ENCODE results near the gene PIK3R6. TPM values are rescaled to one million over a fixed set of nuclear protein-coding genes. Genes with fewer than 3 reads are reported as not detected.

The PIK3R6 gene
- total and polyA plus RNA-seq, 2 of the 13 experiments (the other 11 are each of a cell fraction or from before 2014, with no cell fraction given), result not detected

DNA sequence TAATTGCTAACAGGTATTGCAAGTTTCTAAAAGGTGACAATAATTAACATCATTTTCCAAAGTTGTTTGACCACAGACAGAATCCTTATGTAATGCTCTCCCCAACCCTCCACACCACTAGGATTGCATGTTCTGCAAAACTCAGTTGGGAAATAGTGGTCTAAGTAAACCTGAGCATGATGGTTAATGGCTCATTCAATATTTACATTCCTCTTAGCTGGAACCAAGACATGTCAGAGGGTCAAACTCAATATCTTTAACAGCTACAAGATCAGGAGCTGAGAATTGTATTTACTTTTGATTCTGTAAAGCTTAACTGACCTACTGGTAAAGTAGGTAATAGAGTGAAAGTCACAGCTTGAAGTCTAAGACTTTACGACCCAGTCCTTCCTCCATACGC lies 78.5 kb downstream of the PIK3R6 start (continued):
- TF ChIP-seq NR2F6 (IDR thresholded peaks at IDR 0.05), result peak; percentile 94
- peak; percentile 80 for TF ChIP-seq NR2F6 (CRISPR knock-in tag; IDR thresholded peaks at IDR 0.05)
- peak; percentile 81 for TF ChIP-seq RARA (CRISPR knock-in tag; IDR thresholded peaks at IDR 0.05)
- TF ChIP-seq HDAC1 (CRISPR knock-in tag; IDR thresholded peaks at IDR 0.05), result peak; percentile 72
- no peak for TF ChIP-seq U2AF2 (IDR thresholded peaks at IDR 0.05; ENCODE audit: low read depth, low read length)
- TF ChIP-seq, protein P1, sequence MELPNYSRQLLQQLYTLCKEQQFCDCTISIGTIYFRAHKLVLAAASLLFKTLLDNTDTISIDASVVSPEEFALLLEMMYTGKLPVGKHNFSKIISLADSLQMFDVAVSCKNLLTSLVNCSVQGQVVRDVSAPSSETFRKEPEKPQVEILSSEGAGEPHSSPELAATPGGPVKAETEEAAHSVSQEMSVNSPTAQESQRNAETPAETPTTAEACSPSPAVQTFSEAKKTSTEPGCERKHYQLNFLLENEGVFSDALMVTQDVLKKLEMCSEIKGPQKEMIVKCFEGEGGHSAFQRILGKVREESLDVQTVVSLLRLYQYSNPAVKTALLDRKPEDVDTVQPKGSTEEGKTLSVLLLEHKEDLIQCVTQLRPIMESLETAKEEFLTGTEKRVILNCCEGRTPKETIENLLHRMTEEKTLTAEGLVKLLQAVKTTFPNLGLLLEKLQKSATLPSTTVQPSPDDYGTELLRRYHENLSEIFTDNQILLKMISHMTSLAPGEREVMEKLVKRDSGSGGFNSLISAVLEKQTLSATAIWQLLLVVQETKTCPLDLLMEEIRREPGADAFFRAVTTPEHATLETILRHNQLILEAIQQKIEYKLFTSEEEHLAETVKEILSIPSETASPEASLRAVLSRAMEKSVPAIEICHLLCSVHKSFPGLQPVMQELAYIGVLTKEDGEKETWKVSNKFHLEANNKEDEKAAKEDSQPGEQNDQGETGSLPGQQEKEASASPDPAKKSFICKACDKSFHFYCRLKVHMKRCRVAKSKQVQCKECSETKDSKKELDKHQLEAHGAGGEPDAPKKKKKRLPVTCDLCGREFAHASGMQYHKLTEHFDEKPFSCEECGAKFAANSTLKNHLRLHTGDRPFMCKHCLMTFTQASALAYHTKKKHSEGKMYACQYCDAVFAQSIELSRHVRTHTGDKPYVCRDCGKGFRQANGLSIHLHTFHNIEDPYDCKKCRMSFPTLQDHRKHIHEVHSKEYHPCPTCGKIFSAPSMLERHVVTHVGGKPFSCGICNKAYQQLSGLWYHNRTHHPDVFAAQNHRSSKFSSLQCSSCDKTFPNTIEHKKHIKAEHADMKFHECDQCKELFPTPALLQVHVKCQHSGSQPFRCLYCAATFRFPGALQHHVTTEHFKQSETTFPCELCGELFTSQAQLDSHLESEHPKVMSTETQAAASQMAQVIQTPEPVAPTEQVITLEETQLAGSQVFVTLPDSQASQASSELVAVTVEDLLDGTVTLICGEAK (IDR thresholded peaks at IDR 0.05), result no peak
- TF ChIP-seq, protein P1 (CRISPR knock-in tag; IDR thresholded peaks at IDR 0.05), result no peak
- TF ChIP-seq SALL2 (CRISPR knock-in tag; IDR thresholded peaks at IDR 0.05), result no peak
- peak in 1 of 2 experiments; percentile 75; a peak in 1 of 4 replicates for TF ChIP-seq NR2F1 (CRISPR knock-in tag; IDR thresholded peaks at IDR 0.05)
- TF ChIP-seq, protein P2, sequence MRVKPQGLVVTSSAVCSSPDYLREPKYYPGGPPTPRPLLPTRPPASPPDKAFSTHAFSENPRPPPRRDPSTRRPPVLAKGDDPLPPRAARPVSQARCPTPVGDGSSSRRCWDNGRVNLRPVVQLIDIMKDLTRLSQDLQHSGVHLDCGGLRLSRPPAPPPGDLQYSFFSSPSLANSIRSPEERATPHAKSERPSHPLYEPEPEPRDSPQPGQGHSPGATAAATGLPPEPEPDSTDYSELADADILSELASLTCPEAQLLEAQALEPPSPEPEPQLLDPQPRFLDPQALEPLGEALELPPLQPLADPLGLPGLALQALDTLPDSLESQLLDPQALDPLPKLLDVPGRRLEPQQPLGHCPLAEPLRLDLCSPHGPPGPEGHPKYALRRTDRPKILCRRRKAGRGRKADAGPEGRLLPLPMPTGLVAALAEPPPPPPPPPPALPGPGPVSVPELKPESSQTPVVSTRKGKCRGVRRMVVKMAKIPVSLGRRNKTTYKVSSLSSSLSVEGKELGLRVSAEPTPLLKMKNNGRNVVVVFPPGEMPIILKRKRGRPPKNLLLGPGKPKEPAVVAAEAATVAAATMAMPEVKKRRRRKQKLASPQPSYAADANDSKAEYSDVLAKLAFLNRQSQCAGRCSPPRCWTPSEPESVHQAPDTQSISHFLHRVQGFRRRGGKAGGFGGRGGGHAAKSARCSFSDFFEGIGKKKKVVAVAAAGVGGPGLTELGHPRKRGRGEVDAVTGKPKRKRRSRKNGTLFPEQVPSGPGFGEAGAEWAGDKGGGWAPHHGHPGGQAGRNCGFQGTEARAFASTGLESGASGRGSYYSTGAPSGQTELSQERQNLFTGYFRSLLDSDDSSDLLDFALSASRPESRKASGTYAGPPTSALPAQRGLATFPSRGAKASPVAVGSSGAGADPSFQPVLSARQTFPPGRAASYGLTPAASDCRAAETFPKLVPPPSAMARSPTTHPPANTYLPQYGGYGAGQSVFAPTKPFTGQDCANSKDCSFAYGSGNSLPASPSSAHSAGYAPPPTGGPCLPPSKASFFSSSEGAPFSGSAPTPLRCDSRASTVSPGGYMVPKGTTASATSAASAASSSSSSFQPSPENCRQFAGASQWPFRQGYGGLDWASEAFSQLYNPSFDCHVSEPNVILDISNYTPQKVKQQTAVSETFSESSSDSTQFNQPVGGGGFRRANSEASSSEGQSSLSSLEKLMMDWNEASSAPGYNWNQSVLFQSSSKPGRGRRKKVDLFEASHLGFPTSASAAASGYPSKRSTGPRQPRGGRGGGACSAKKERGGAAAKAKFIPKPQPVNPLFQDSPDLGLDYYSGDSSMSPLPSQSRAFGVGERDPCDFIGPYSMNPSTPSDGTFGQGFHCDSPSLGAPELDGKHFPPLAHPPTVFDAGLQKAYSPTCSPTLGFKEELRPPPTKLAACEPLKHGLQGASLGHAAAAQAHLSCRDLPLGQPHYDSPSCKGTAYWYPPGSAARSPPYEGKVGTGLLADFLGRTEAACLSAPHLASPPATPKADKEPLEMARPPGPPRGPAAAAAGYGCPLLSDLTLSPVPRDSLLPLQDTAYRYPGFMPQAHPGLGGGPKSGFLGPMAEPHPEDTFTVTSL (CRISPR knock-in tag; IDR thresholded peaks at IDR 0.05; ENCODE audit: borderline replicate concordance), result peak; percentile 55; the same call in 1 of the 2 replicates
- peak; percentile 70 for TF ChIP-seq ZBTB7B (CRISPR knock-in tag; IDR thresholded peaks at IDR 0.05)
- TF ChIP-seq HOXA3 (CRISPR knock-in tag; IDR thresholded peaks at IDR 0.05), result no peak
- no peak for TF ChIP-seq PHF21A (CRISPR knock-in tag; IDR thresholded peaks at IDR 0.05)
- TF ChIP-seq, protein P3, sequence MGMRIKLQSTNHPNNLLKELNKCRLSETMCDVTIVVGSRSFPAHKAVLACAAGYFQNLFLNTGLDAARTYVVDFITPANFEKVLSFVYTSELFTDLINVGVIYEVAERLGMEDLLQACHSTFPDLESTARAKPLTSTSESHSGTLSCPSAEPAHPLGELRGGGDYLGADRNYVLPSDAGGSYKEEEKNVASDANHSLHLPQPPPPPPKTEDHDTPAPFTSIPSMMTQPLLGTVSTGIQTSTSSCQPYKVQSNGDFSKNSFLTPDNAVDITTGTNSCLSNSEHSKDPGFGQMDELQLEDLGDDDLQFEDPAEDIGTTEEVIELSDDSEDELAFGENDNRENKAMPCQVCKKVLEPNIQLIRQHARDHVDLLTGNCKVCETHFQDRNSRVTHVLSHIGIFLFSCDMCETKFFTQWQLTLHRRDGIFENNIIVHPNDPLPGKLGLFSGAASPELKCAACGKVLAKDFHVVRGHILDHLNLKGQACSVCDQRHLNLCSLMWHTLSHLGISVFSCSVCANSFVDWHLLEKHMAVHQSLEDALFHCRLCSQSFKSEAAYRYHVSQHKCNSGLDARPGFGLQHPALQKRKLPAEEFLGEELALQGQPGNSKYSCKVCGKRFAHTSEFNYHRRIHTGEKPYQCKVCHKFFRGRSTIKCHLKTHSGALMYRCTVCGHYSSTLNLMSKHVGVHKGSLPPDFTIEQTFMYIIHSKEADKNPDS (CRISPR knock-in tag; IDR thresholded peaks at IDR 0.05), result no peak
- TF ChIP-seq RXRB (CRISPR knock-in tag; IDR thresholded peaks at IDR 0.05; ENCODE audit: borderline replicate concordance), result 0 out of 2 replicates have a peak, but pooled peaks have one; percentile 50

Measured in HepG2 (cell line).